ENCODE measurements around the gene DAB2.

The DAB2 gene

GRCh38 chr5:39331861-39332381 is 92.9 kb downstream of the DAB2 start:
- no peaks in the 10 kb centered on the region for H3K36me3 ChIP-seq
- TF ChIP-seq CTCF (IDR thresholded peaks at IDR 0.05; ENCODE audit: low read depth, low read length), result no peak

GRCh38 chr5:39328731-39329130 is 96.0 kb downstream of the DAB2 start:
- Histone ChIP-seq H3K4me1 (no peaks in the 10 kb centered on the region), H3K27me3 (no peaks in the 10 kb centered on the region), H3K9me3 (no peaks in the 10 kb centered on the region), H3K4me3 (ENCODE audit: low read depth, low read length) (no peak overlapping the region), H3K36me3 (no peaks in the 10 kb centered on the region)
- DNase-seq, result no peak
- TF ChIP-seq CTCF (IDR thresholded peaks at IDR 0.05; ENCODE audit: low read depth, low read length), result no peak

More at GRCh38 chr5:39331861-39332381, 92.9 kb downstream of the DAB2 start:
- DNase-seq, result no peak
- Histone ChIP-seq H3K9me3 (no peaks in the 10 kb centered on the region), H3K4me1 (no peaks in the 10 kb centered on the region), H3K4me3 (ENCODE audit: low read depth, low read length) (no peak overlapping the region), H3K27me3 (no peaks in the 10 kb centered on the region)

GRCh38 chr5:39323542-39323941 is 101.2 kb downstream of the DAB2 start:
- no peak for DNase-seq
- Histone ChIP-seq H3K36me3 (no peaks in the 10 kb centered on the region), H3K4me3 (ENCODE audit: low read depth, low read length) (no peak overlapping the region), H3K27me3 (no peaks in the 10 kb centered on the region), H3K9me3 (no peaks in the 10 kb centered on the region), H3K4me1 (no peaks in the 10 kb centered on the region)
- no peak for TF ChIP-seq CTCF (IDR thresholded peaks at IDR 0.05; ENCODE audit: low read depth, low read length)

Measured in BE2C (cell line).